HepG2 (cell line): ENCODE results near the gene MTM1. TPM values are rescaled to one million over a fixed set of nuclear protein-coding genes. Genes with fewer than 3 reads are reported as not detected.

Source experiments
- ATAC-seq: fragments of 200-7000 bp; cut with Tn5 transposase; 3 replicates; pipeline ENCODE4 v1.9.1; 2020; ENCODE audit warnings: mild to moderate bottlenecking, moderate library complexity
- BruUV-seq: library from RNA; stranded (reverse); fragments of 400-500 nt; replicated peaks from 2 replicates; lab custom pipeline; 2021; lab: Mats Ljungman, UMichigan
- CTCF ChIA-PET: fragments of 300-600 bp; formaldehyde crosslinking; extraction: SDS; loops from one replicate; lab custom pipeline; 2021; ENCODE audit warnings: low total read pairs, inconsistent platforms, low intra/inter-chr PET ratio; lab: Yijun Ruan, JAX
- POLR2A ChIA-PET: fragments of 350-600 bp; sonication (Branson Sonifier 250); formaldehyde crosslinking; loops from one replicate; lab custom pipeline; 2020; ENCODE audit warnings: antibody characterized with exemption, inconsistent platforms; lab: Yijun Ruan, JAX
- DNase-seq: peaks from one replicate; pipeline ENCODE4 v3.0.0-alpha.2; 2015; ENCODE audit warnings: low spot score
- FAIRE-seq: peaks from 3 replicates; lab custom pipeline; 2011; peaks lifted over from hg19 to GRCh38; lab: Jason Lieb, UNC
- H2AFZ ChIP-seq: one replicate; pipeline ENCODE4 v1.6.1; 2011; ENCODE audit warnings: low read length, inconsistent platforms
- H3K27ac ChIP-seq: fragments of 300-600 bp; 3 replicates; pipeline ENCODE4 v1.8.0; 2011; ENCODE audit warnings: mixed run types, mild to moderate bottlenecking, mixed read lengths, low read length, inconsistent platforms; ENCODE audit not compliant: insufficient read depth; ENCODE audit errors: extremely low read length
- H3K27me3 ChIP-seq, 2 experiments: fragments of 200-600 bp in 1 of 2; 2 replicates in 1 of 2; 3 replicates in 1 of 2; pipeline versions ENCODE4 v1.6.0 to v1.8.0; 2011; ENCODE audit warnings: low read length in 2 of 2, mild to moderate bottlenecking in 2 of 2, moderate library complexity in 2 of 2, inconsistent platforms in 1 of 2; ENCODE audit not compliant: insufficient read depth in 2 of 2, control insufficient read depth in 1 of 2
- H3K36me3 ChIP-seq, 2 experiments: fragments of 200-600 bp in 1 of 2; replicated peaks in 1 of 2; 2 replicates in 1 of 2; 3 replicates in 1 of 2; pipeline versions ENCODE4 v1.5.1 to v1.8.0; 2011; ENCODE audit warnings: low read length in 2 of 2, inconsistent platforms in 1 of 2; ENCODE audit not compliant: insufficient read depth in 2 of 2, control insufficient read depth in 1 of 2
- H3K4me1 ChIP-seq: 2 replicates; pipeline ENCODE4 v1.5.1; 2012; ENCODE audit warnings: low read length, inconsistent platforms; ENCODE audit not compliant: insufficient read depth
- H3K4me2 ChIP-seq: 2 replicates; pipeline ENCODE4 v1.6.0; 2011; ENCODE audit warnings: low read depth, low read length, inconsistent platforms
- H3K4me3 ChIP-seq, 3 experiments: fragments of 200-600 bp in 1 of 3; sonication (generic), shearing (Covaris generic) in 1 of 3; replicated peaks in 1 of 3; 2 replicates each; pipeline ENCODE4 v1.5.1; 2011 to 2016; ENCODE audit warnings: low read length in 3 of 3, inconsistent platforms in 2 of 3, low read depth in 2 of 3, mild to moderate bottlenecking in 2 of 3, control low read depth in 1 of 3, mixed read lengths in 1 of 3; ENCODE audit not compliant: insufficient read depth in 1 of 3
- H3K79me2 ChIP-seq: one replicate; pipeline ENCODE4 v1.6.1; 2011; ENCODE audit warnings: low read length, inconsistent platforms; ENCODE audit not compliant: insufficient read depth
- H3K9ac ChIP-seq: 2 replicates; pipeline ENCODE4 v1.6.0; 2011; ENCODE audit warnings: mild to moderate bottlenecking, low read depth, low read length, inconsistent platforms; ENCODE audit not compliant: insufficient read depth
- H3K9me3 ChIP-seq: 2 replicates; pipeline ENCODE4 v1.5.1; 2012; ENCODE audit warnings: mild to moderate bottlenecking, low read length
- H4K20me1 ChIP-seq: 2 replicates; pipeline ENCODE4 v1.6.0; 2011; ENCODE audit warnings: inconsistent platforms, mild to moderate bottlenecking, low read length, moderate library complexity; ENCODE audit not compliant: insufficient read depth
- MED1 ChIP-seq: sonication (generic); formaldehyde crosslinking; IDR thresholded peaks from 2 replicates; pipeline ENCODE4 v1.4.0; 2020; ENCODE audit warnings: missing genetic modification reagents
- PRDM15 ChIP-seq: sonication (generic); formaldehyde crosslinking; IDR thresholded peaks from 2 replicates; pipeline ENCODE4 v1.4.0; 2020; ENCODE audit warnings: missing genetic modification reagents
- WGBS: methylation state at CpG from one replicate; pipeline ENCODE4 v1.1.6; 2017; ENCODE audit warnings: low lambda C conversion rate; 5-methylcytosine and 5-hydroxymethylcytosine counted together
- in situ Hi-C: cut with HindIII; loops from 2 replicates; pipeline ENCODE4 v1.10.0; 2017; ENCODE audit warnings: low pct_unique_long_range_greater_than_20kb; ENCODE audit not compliant: extremely low pct_ligation_motif_present
- intact Hi-C: fragments of 100-400 bp; cut with micrococcal nuclease; formaldehyde crosslinking; loops from one replicate; pipeline ENCODE4 v1.10.0; 2022; ENCODE audit not compliant: unreplicated experiment
- polyA plus RNA-seq, 8 experiments: library from polyadenylated mRNA; depleted of rRNA in 3 of 8; stranded (reverse) in 7 of 8; unstranded in 1 of 8; fragments of >200 nt; fragmentation: Illumina TruSeq in 4 of 8; extraction: Trizol in 4 of 8; gene quantifications; 2 replicates each; pipeline versions ENCODE4 v1.2.1 to v1.2.3, GENCODE V29; 2011 to 2016; ENCODE audit warnings: low read depth in 4 of 8, missing spikeins in 1 of 8, mixed read lengths in 1 of 8; ENCODE audit not compliant: insufficient read depth in 1 of 8
- total RNA-seq, 5 experiments: library from RNA; depleted of rRNA; stranded (reverse); fragments of >200 nt; fragmentation: Illumina TruSeq; extraction: Trizol; gene quantifications; 2 replicates each; pipeline ENCODE4 v1.2.3, GENCODE V29; 2016; ENCODE audit warnings: low read depth in 1 of 5

Gene MTM1
- total and polyA plus RNA-seq, 2 of the 13 experiments (the other 11 are each of a cell fraction or from before 2014, with no cell fraction given): 12.0 to 15.2 TPM

GRCh38 chrX:150566734-150567182, 1.7 kb upstream of the MTM1 start:
- H3K9me3 ChIP-seq: no peaks in the 10 kb centered on the region
- 0% methylated on average over 3 of the region's 3 CpGs for WGBS
- in situ Hi-C loops (no loop called here), intact Hi-C loops (loop anchor here (2.0 kb wide), 1 partner anchor 22 kb away; no protein-coding TSS in a partner anchor)
- H3K36me3 ChIP-seq: no peaks in the 10 kb centered on the region
- H3K27ac ChIP-seq: peak overlapping the region; percentile 66
- no TSS peak for BruUV-seq
- no peak overlapping the region for H2AFZ ChIP-seq
- peak overlapping the region; percentile 62 for H3K4me2 ChIP-seq
- no peaks in the 10 kb centered on the region; a peak in 1 of 5 replicates for H3K27me3 ChIP-seq
- no peaks in the 10 kb centered on the region for H4K20me1 ChIP-seq
- ATAC-seq: no peak; the same call in 2 of the 3 replicates
- no peak for TF ChIP-seq MED1
- TF ChIP-seq PRDM15: peak; percentile 25; the same call in 1 of the 2 replicates
- ChIA-PET CTCF (no interaction called here), POLR2A (interaction anchor here (1.0 to 8.1 kb wide), 2 partner anchors 17 to 20 kb away, joined by 6 to 63 read pairs; no protein-coding TSS in a partner anchor)
- H3K9ac ChIP-seq: no peak overlapping the region
- FAIRE-seq: no peak
- H3K79me2 ChIP-seq: peaks cover 25% of the 10 kb centered on the region
- DNase-seq: no peak
- peak overlapping the region in 1 of 3 experiments; percentile 40; a peak in 2 of 6 replicates for H3K4me3 ChIP-seq
- H3K4me1 ChIP-seq: peaks cover 36% of the 10 kb centered on the region
